Suprapubic skin (tissue), 4 donors: Measurements from ENCODE around the gene FYB2.

Experiments used
- CTCF ChIP-seq, 2 donors: fragments of 200-600 bp in 1 of 2; fragments of 450-650 bp in 1 of 2; sonication (generic) in 1 of 2; IDR thresholded peaks; one replicate each; pipeline ENCODE4 v1.5.1; 2016 to 2019; ENCODE audit warnings: antibody characterized with exemption in 2 of 2, mild to moderate bottlenecking in 1 of 2, moderate library complexity in 1 of 2
- POLR2A ChIP-seq, 2 donors: fragments of 450-650 bp; IDR thresholded peaks; one replicate each; pipeline ENCODE4 v1.6.1; 2017; ENCODE audit warnings: antibody characterized with exemption in 2 of 2, mild to moderate bottlenecking in 2 of 2, moderate library complexity in 2 of 2
- POLR2AphosphoS5 ChIP-seq, 3 donors: sonication (generic); formaldehyde crosslinking; IDR thresholded peaks; one replicate each; pipeline ENCODE4 v1.6.1; 2017; ENCODE audit warnings: antibody characterized with exemption in 3 of 3

- TF ChIP-seq POLR2AphosphoS5 (IDR thresholded peaks at IDR 0.05) (no peak), POLR2A (IDR thresholded peaks at IDR 0.05) (no peak), CTCF (IDR thresholded peaks at IDR 0.05) (no peak)
These were observed 45.7 kb downstream of the FYB2 start for GRCh38 chr1:56773341-56774066.
